Measurements from ENCODE around the gene DOCK10.

GRCh38 chr2:225038231-225038523 lies 4.1 kb downstream of the DOCK10 start:
- TF ChIP-seq, protein P1, sequence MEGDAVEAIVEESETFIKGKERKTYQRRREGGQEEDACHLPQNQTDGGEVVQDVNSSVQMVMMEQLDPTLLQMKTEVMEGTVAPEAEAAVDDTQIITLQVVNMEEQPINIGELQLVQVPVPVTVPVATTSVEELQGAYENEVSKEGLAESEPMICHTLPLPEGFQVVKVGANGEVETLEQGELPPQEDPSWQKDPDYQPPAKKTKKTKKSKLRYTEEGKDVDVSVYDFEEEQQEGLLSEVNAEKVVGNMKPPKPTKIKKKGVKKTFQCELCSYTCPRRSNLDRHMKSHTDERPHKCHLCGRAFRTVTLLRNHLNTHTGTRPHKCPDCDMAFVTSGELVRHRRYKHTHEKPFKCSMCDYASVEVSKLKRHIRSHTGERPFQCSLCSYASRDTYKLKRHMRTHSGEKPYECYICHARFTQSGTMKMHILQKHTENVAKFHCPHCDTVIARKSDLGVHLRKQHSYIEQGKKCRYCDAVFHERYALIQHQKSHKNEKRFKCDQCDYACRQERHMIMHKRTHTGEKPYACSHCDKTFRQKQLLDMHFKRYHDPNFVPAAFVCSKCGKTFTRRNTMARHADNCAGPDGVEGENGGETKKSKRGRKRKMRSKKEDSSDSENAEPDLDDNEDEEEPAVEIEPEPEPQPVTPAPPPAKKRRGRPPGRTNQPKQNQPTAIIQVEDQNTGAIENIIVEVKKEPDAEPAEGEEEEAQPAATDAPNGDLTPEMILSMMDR (IDR thresholded peaks at IDR 0.05) = no peak
- no peak for TF ChIP-seq POLR2A (IDR thresholded peaks at IDR 0.05)

Data from uterus (tissue), 2 donors.